Fibroblast of the conjunctiva (primary cell): ENCODE measurements around the gene NDUFC1.
"Not testable (repeated sequence)": the region's sequence is repeated elsewhere in the genome, so short reads cannot be mapped to it uniquely, and the experiment has no call there.

Experiments
- DNase-seq: peaks from one replicate; pipeline ENCODE4 v3.0.0-alpha.2; 2010; ENCODE audit warnings: low read depth

The NDUFC1 gene

GRCh38 chr4:139297001-139297410 lies 5.3 kb downstream of the NDUFC1 start:
- no peak for DNase-seq

- no peak for DNase-seq
Measured at GRCh38 chr4:139295942-139296299, 6.4 kb downstream of the NDUFC1 start.

GRCh38 chr4:139295206-139295941 lies 6.9 kb downstream of the NDUFC1 start:
- DNase-seq: peak; percentile 86

GRCh38 chr4:139286186-139286698 lies 16.0 kb downstream of the NDUFC1 start:
- DNase-seq: no peak

GRCh38 chr4:139282721-139283075 lies 19.6 kb downstream of the NDUFC1 start:
- DNase-seq: no peak

- DNase-seq: no peak
Measured at GRCh38 chr4:139282065-139282720, 20.1 kb downstream of the NDUFC1 start.

GRCh38 chr4:139279760-139280620 lies 22.3 kb downstream of the NDUFC1 start, which contains the start of gene MGARP:
TSS of gene MGARP (minus strand) at chr4:139280225. CDS start at chr4:139280158, 67 bp downstream.
- DNase-seq: no peak

GRCh38 chr4:139278912-139279759 lies 23.1 kb downstream of the NDUFC1 start:
- DNase-seq: no peak

- no peak for DNase-seq
Measured at GRCh38 chr4:139278485-139278884, 23.8 kb downstream of the NDUFC1 start.

- DNase-seq: no peak
Measured at GRCh38 chr4:139275281-139275735, 27.0 kb downstream of the NDUFC1 start.

- no peak for DNase-seq
Measured at GRCh38 chr4:139274790-139275189, 27.5 kb downstream of the NDUFC1 start.

- DNase-seq: no peak
Measured at GRCh38 chr4:139273835-139274234, 28.4 kb downstream of the NDUFC1 start.

GRCh38 chr4:139267301-139267700 lies 35.0 kb downstream of the NDUFC1 start:
- no peak for DNase-seq

- peak; percentile 40 for DNase-seq
Measured at GRCh38 chr4:139266583-139267257, 35.6 kb downstream of the NDUFC1 start.

GRCh38 chr4:139266208-139266582 lies 36.1 kb downstream of the NDUFC1 start:
- no peak for DNase-seq

- DNase-seq: no peak
Measured at GRCh38 chr4:139265654-139266053, 36.6 kb downstream of the NDUFC1 start.

GRCh38 chr4:139256349-139256748 lies 45.9 kb downstream of the NDUFC1 start:
- no peak for DNase-seq

GRCh38 chr4:139255581-139255980 lies 46.7 kb downstream of the NDUFC1 start:
- DNase-seq: not testable (repeated sequence)

GRCh38 chr4:139253713-139254112 lies 48.6 kb downstream of the NDUFC1 start:
- no peak for DNase-seq

GRCh38 chr4:139253046-139253445 lies 49.2 kb downstream of the NDUFC1 start:
- DNase-seq: no peak

GRCh38 chr4:139247700-139248238 lies 54.5 kb downstream of the NDUFC1 start:
- no peak for DNase-seq
